PC-3 (cell line): ENCODE measurements around the gene ARL4D. TPM values are rescaled to one million over a fixed set of nuclear protein-coding genes. Genes with fewer than 3 reads are reported as not detected.

Experiments
- ATAC-seq: fragments of 200-7000 bp; cut with Tn5 transposase; 2 replicates; pipeline ENCODE4 v1.9.1; 2020; ENCODE audit warnings: mild to moderate bottlenecking, moderate library complexity
- BruUV-seq: library from RNA; stranded (reverse); fragments of 400-500 nt; replicated peaks from 2 replicates; lab custom pipeline; 2021; lab: Mats Ljungman, UMichigan
- CTCF ChIA-PET: fragments of 300-600 bp; sonication (Branson Sonifier 250); formaldehyde crosslinking; loops from one replicate; lab custom pipeline; 2022; ENCODE audit warnings: antibody characterized with exemption; lab: Charles Lee
- POLR2A ChIA-PET: fragments of 300-600 bp; sonication (Branson Sonifier 250); formaldehyde crosslinking; loops from one replicate; lab custom pipeline; 2022; ENCODE audit warnings: antibody characterized with exemption; ENCODE audit not compliant: unreplicated experiment; lab: Charles Lee
- DNase-seq: peaks from one replicate; pipeline ENCODE4 v3.0.0-alpha.2; 2015
- H2AFZ ChIP-seq: fragments of 300-600 bp; sonication (generic); 2 replicates; pipeline ENCODE4 v1.6.0; 2016; ENCODE audit warnings: antibody characterized with exemption, low read length
- H3F3A ChIP-seq: fragments of 300-600 bp; sonication (generic); one replicate; pipeline ENCODE4 v1.6.0; 2017; ENCODE audit warnings: antibody characterized with exemption, low read length, control low read depth, mild to moderate bottlenecking; ENCODE audit not compliant: unreplicated experiment
- H3K27ac ChIP-seq: fragments of 300-600 bp; sonication (generic); 2 replicates; pipeline ENCODE4 v1.5.1; 2016; ENCODE audit warnings: mild to moderate bottlenecking, low read length
- H3K27me3 ChIP-seq: fragments of 300-600 bp; sonication (generic); 2 replicates; pipeline ENCODE4 v1.6.1; 2016; ENCODE audit warnings: low read length, mixed read lengths
- H3K36me3 ChIP-seq: fragments of 300-600 bp; sonication (generic); 2 replicates; pipeline ENCODE4 v1.6.1; 2016; ENCODE audit warnings: low read depth, mixed run types, low read length, mixed read lengths
- H3K4me1 ChIP-seq: fragments of 300-600 bp; sonication (generic); 2 replicates; pipeline ENCODE4 v1.5.1; 2016; ENCODE audit warnings: low read length; ENCODE audit not compliant: insufficient read depth
- H3K4me2 ChIP-seq: fragments of 300-600 bp; sonication (generic); 2 replicates; pipeline ENCODE4 v1.6.0; 2016; ENCODE audit warnings: low read length
- H3K4me3 ChIP-seq: fragments of 300-600 bp; sonication (generic); 2 replicates; pipeline ENCODE4 v1.5.1; 2016; ENCODE audit warnings: mild to moderate bottlenecking, low read length, mixed read lengths
- H3K79me2 ChIP-seq: fragments of 300-600 bp; sonication (generic); 2 replicates; pipeline ENCODE4 v1.6.1; 2017; ENCODE audit warnings: low read length, mixed read lengths
- H3K9ac ChIP-seq: fragments of 300-600 bp; sonication (generic); 2 replicates; pipeline ENCODE4 v1.6.0; 2016; ENCODE audit warnings: mild to moderate bottlenecking, low read length
- H3K9me2 ChIP-seq: fragments of 300-600 bp; sonication (generic); replicated peaks from 2 replicates; pipeline ENCODE4 v1.6.1; 2016; ENCODE audit warnings: mixed run types, low read length, mixed read lengths
- H3K9me3 ChIP-seq: fragments of 300-600 bp; sonication (generic); 2 replicates; pipeline ENCODE4 v1.6.1; 2016; ENCODE audit warnings: low read length, mixed read lengths
- H4K20me1 ChIP-seq: fragments of 300-600 bp; sonication (generic); 2 replicates; pipeline ENCODE4 v1.6.1; 2016; ENCODE audit warnings: low read length, mixed read lengths
- CTCF ChIP-seq: fragments of 300-600 bp; sonication (generic); conservative IDR thresholded peaks from 2 replicates; pipeline ENCODE4 v1.5.1; 2017; ENCODE audit warnings: antibody characterized with exemption, low read depth, mild to moderate bottlenecking, low read length
- EZH2 ChIP-seq: fragments of 300-600 bp; sonication (generic); IDR thresholded peaks from one replicate; pipeline ENCODE4 v1.6.1; 2017; ENCODE audit warnings: antibody characterized with exemption, mild to moderate bottlenecking, low read length; ENCODE audit not compliant: unreplicated experiment
- EZH2phosphoT487 ChIP-seq: fragments of 300-600 bp; sonication (generic); IDR thresholded peaks from 2 replicates; pipeline ENCODE4 v1.6.1; 2018; ENCODE audit warnings: mild to moderate bottlenecking, antibody characterized with exemption, low read length, borderline replicate concordance
- intact Hi-C: fragments of 100-400 bp; cut with micrococcal nuclease; formaldehyde crosslinking; loops from 2 replicates; pipeline ENCODE4 v1.9.0; 2023
- total RNA-seq: library from RNA; depleted of rRNA; stranded (reverse); fragments of >200 nt; gene quantifications from 2 replicates; pipeline ENCODE4 v1.2.3, GENCODE V29; 2014

The ARL4D gene
- total RNA-seq, 1 experiment from 2014 or later: 14.3 TPM

- Histone ChIP-seq H4K20me1 (no peaks in the 10 kb centered on the region), H3K27ac (peak overlapping the region; percentile 85), H3K4me2 (peak overlapping the region; percentile 71), H3K36me3 (no peaks in the 10 kb centered on the region), H3F3A (peaks cover 5% of the 10 kb centered on the region), H3K9ac (peak overlapping the region; percentile 33; the same call in 1 of the 2 replicates), H3K9me3 (no peaks in the 10 kb centered on the region), H3K79me2 (peaks cover 26% of the 10 kb centered on the region), H3K4me1 (peaks cover 58% of the 10 kb centered on the region), H3K9me2 (no peaks in the 10 kb centered on the region), H2AFZ (no peak overlapping the region), H3K4me3 (peak overlapping the region; percentile 14; the same call in 1 of the 2 replicates), H3K27me3 (no peaks in the 10 kb centered on the region)
- peak; percentile 95 for DNase-seq
- CTCF ChIA-PET: interaction anchor here (0.6 to 1.2 kb wide), 3 partner anchors 15 to 23 kb away, joined by 3 to 4 read pairs (median 4); no protein-coding TSS in a partner anchor
- TF ChIP-seq EZH2phosphoT487 (no peak), CTCF (no peak), EZH2 (no peak)
- no TSS peak for BruUV-seq
- POLR2A ChIA-PET: interaction anchor here (1.0 to 1.3 kb wide), 2 partner anchors 11 to 23 kb away, joined by 4 to 35 read pairs; no protein-coding TSS in a partner anchor
- intact Hi-C loops: no loop called here
- peak; percentile 81 for ATAC-seq
Observed at GRCh38 chr17:43356999-43357398, 41.8 kb upstream of the ARL4D start.

GRCh38 chr17:43359469-43360110 lies 39.2 kb upstream of the ARL4D start:
- Histone ChIP-seq H4K20me1 (no peaks in the 10 kb centered on the region), H3K9ac (peak overlapping the region; percentile 93), H3K9me2 (no peaks in the 10 kb centered on the region), H3K4me2 (peak overlapping the region; percentile 87), H3K27me3 (no peaks in the 10 kb centered on the region), H3K9me3 (no peaks in the 10 kb centered on the region), H3K27ac (peak overlapping the region; percentile 98), H3K36me3 (no peaks in the 10 kb centered on the region), H3K4me3 (peak overlapping the region; percentile 75), H3K79me2 (peaks cover 22% of the 10 kb centered on the region), H3F3A (peaks cover 5% of the 10 kb centered on the region), H3K4me1 (peaks cover 44% of the 10 kb centered on the region), H2AFZ (no peak overlapping the region)
- BruUV-seq: no TSS peak
- ChIA-PET POLR2A (interaction anchor here (0.8 to 2.7 kb wide), 3 partner anchors 9 to 325 kb away, joined by 4 to 19 read pairs (median 6); no protein-coding TSS in a partner anchor), CTCF (no interaction called here)
- ATAC-seq (no peak), DNase-seq (no peak)
- intact Hi-C loops: no loop called here
- TF ChIP-seq CTCF: no peak
- no peak for TF ChIP-seq EZH2
- TF ChIP-seq EZH2phosphoT487: no peak

- TF ChIP-seq EZH2 (no peak), CTCF (no peak), EZH2phosphoT487 (no peak)
- Histone ChIP-seq H3K36me3 (no peaks in the 10 kb centered on the region), H3K27me3 (no peaks in the 10 kb centered on the region), H3K9me3 (no peaks in the 10 kb centered on the region), H3K27ac (peak overlapping the region; percentile 98), H3K79me2 (peaks cover 22% of the 10 kb centered on the region), H3K4me3 (peak overlapping the region; percentile 75), H3K9ac (peak overlapping the region; percentile 93), H3K4me2 (peak overlapping the region; percentile 87), H3K9me2 (no peaks in the 10 kb centered on the region), H3F3A (peaks cover 5% of the 10 kb centered on the region), H3K4me1 (peaks cover 44% of the 10 kb centered on the region), H4K20me1 (no peaks in the 10 kb centered on the region), H2AFZ (no peak overlapping the region)
- ChIA-PET CTCF (no interaction called here), POLR2A (interaction anchor here (0.5 to 2.7 kb wide), 10 partner anchors 8 to 481 kb away, joined by 3 to 19 read pairs (median 4); no protein-coding TSS in a partner anchor)
- BruUV-seq: no TSS peak
- DNase-seq: peak; percentile 69
- intact Hi-C loops: no loop called here
- peak; percentile 4; the same call in 1 of the 2 replicates for ATAC-seq
Observed at GRCh38 chr17:43360376-43360738, 38.4 kb upstream of the ARL4D start.
